ENCODE results near the gene PLAC8. TPM values are rescaled to one million over a fixed set of nuclear protein-coding genes. Genes with fewer than 3 reads are reported as not detected.

Gene PLAC8
- total RNA-seq, 4 donors from 2014 or later: 27.3 to 569 (median 401) TPM

GRCh38 chr4:83128240-83128929, 13.9 kb upstream of the PLAC8 start:
- Histone ChIP-seq H3K4me1 (peaks cover 0 to 37% (median 9%) of the 10 kb centered on the region in 4 donors), H3K36me3 (no peaks in the 10 kb centered on the region), H3K9me3 (no peaks in the 10 kb centered on the region), H3K27me3 (no peaks in the 10 kb centered on the region), H3K27ac (peak overlapping the region; percentile 77 to 81 (median 80)), H3K4me3 (no peak overlapping the region)
- TF ChIP-seq EP300 (IDR thresholded peaks at IDR 0.05; ENCODE audit: low read depth) (no peak), POLR2A (IDR thresholded peaks at IDR 0.05) (no peak), POLR2AphosphoS5 (IDR thresholded peaks at IDR 0.05) (peak in 1 of 3 donors; percentile 24)
- peak; percentile 32 for DNase-seq
- WGBS, 2 donors (ENCODE audit: low coverage in 1 of 2): 62 to 88% methylated on average over 2 to 5 of the region's 5 CpGs
- intact Hi-C loops (cut with DNase I; ENCODE audit: low total_unique reads) (no loop called here), in situ Hi-C loops (cut with MboI; ENCODE audit: low pct_ligation_motif_present in 1 of 4, low pct_unique_long_range_greater_than_20kb in 1 of 4, low sequenced_read_pairs in 3 of 4) (no loop called here)

GRCh38 chr4:83125738-83126141, 11.2 kb upstream of the PLAC8 start:
- intact Hi-C loops (cut with DNase I; ENCODE audit: low total_unique reads): no loop called here
- peak overlapping the region; percentile 55 to 83 (median 70) for H3K27ac ChIP-seq
- no peaks in the 10 kb centered on the region for H3K27me3 ChIP-seq
- in situ Hi-C loops (cut with MboI; ENCODE audit: low pct_ligation_motif_present in 1 of 4, low pct_unique_long_range_greater_than_20kb in 1 of 4, low sequenced_read_pairs in 3 of 4): no loop called here
- 50 to 67% methylated on average over 7 to 9 of the region's 9 CpGs for WGBS, 2 donors (ENCODE audit: low coverage in 1 of 2)
- H3K9me3 ChIP-seq: peaks cover 0 to 7% of the 10 kb centered on the region in 2 donors
- peak; percentile 85 for DNase-seq
- H3K4me3 ChIP-seq: peak overlapping the region in 1 of 4 donors; percentile 6
- H3K36me3 ChIP-seq: no peaks in the 10 kb centered on the region
- peaks cover 0 to 30% (median 9%) of the 10 kb centered on the region in 4 donors for H3K4me1 ChIP-seq
- TF ChIP-seq POLR2AphosphoS5 (IDR thresholded peaks at IDR 0.05): peak in 1 of 3 donors; percentile 29
- TF ChIP-seq POLR2A (IDR thresholded peaks at IDR 0.05): no peak

GRCh38 chr4:83124111-83124780, 9.7 kb upstream of the PLAC8 start:
- in situ Hi-C loops (cut with MboI; ENCODE audit: low pct_ligation_motif_present in 1 of 4, low pct_unique_long_range_greater_than_20kb in 1 of 4, low sequenced_read_pairs in 3 of 4): loop anchor here in 1 of 4 donors (25.0 kb wide), 1 partner anchor 513 kb away; no protein-coding TSS in a partner anchor
- Histone ChIP-seq H3K27me3 (no peaks in the 10 kb centered on the region), H3K27ac (peak overlapping the region in 1 of 4 donors; percentile 29), H3K9me3 (peaks cover 0 to 7% of the 10 kb centered on the region in 2 donors), H3K4me3 (no peak overlapping the region), H3K36me3 (no peaks in the 10 kb centered on the region), H3K4me1 (peaks cover 0 to 30% (median 5%) of the 10 kb centered on the region in 4 donors)
- intact Hi-C loops (cut with DNase I; ENCODE audit: low total_unique reads): no loop called here
- TF ChIP-seq, protein P1, sequence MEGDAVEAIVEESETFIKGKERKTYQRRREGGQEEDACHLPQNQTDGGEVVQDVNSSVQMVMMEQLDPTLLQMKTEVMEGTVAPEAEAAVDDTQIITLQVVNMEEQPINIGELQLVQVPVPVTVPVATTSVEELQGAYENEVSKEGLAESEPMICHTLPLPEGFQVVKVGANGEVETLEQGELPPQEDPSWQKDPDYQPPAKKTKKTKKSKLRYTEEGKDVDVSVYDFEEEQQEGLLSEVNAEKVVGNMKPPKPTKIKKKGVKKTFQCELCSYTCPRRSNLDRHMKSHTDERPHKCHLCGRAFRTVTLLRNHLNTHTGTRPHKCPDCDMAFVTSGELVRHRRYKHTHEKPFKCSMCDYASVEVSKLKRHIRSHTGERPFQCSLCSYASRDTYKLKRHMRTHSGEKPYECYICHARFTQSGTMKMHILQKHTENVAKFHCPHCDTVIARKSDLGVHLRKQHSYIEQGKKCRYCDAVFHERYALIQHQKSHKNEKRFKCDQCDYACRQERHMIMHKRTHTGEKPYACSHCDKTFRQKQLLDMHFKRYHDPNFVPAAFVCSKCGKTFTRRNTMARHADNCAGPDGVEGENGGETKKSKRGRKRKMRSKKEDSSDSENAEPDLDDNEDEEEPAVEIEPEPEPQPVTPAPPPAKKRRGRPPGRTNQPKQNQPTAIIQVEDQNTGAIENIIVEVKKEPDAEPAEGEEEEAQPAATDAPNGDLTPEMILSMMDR (IDR thresholded peaks at IDR 0.05): no peak
- TF ChIP-seq POLR2AphosphoS5 (IDR thresholded peaks at IDR 0.05) (no peak), POLR2A (IDR thresholded peaks at IDR 0.05) (no peak), EP300 (IDR thresholded peaks at IDR 0.05; ENCODE audit: low read depth) (no peak)
- DNase-seq: peak; percentile 32
- WGBS, 2 donors (ENCODE audit: low coverage in 1 of 2): 50 to 74% methylated on average over 5 to 10 of the region's 10 CpGs

GRCh38 chr4:83121246-83121645, 6.7 kb upstream of the PLAC8 start:
- in situ Hi-C loops (cut with MboI; ENCODE audit: low pct_ligation_motif_present in 1 of 4, low pct_unique_long_range_greater_than_20kb in 1 of 4, low sequenced_read_pairs in 3 of 4) (loop anchor here in 1 of 4 donors (25.0 kb wide), 1 partner anchor 516 kb away; no protein-coding TSS in a partner anchor), intact Hi-C loops (cut with DNase I; ENCODE audit: low total_unique reads) (no loop called here)
- peaks cover 0 to 7% of the 10 kb centered on the region in 2 donors for H3K9me3 ChIP-seq
- no peak overlapping the region for H3K4me3 ChIP-seq
- no peaks in the 10 kb centered on the region for H3K36me3 ChIP-seq
- no peak overlapping the region for H3K27ac ChIP-seq
- WGBS, 2 donors (ENCODE audit: low coverage in 1 of 2): 70 to 84% methylated on average over 2 to 5 of the region's 5 CpGs
- H3K4me1 ChIP-seq: peaks cover 0 to 12% (median 3%) of the 10 kb centered on the region in 4 donors
- H3K27me3 ChIP-seq: no peaks in the 10 kb centered on the region
- DNase-seq: no peak
- TF ChIP-seq POLR2A (IDR thresholded peaks at IDR 0.05) (no peak), POLR2AphosphoS5 (IDR thresholded peaks at IDR 0.05) (no peak), EP300 (IDR thresholded peaks at IDR 0.05; ENCODE audit: low read depth) (no peak)
- TF ChIP-seq, protein P1 (IDR thresholded peaks at IDR 0.05): no peak

- in situ Hi-C loops (cut with MboI; ENCODE audit: low pct_ligation_motif_present in 1 of 4, low pct_unique_long_range_greater_than_20kb in 1 of 4, low sequenced_read_pairs in 3 of 4): loop anchor here in 1 of 4 donors (25.0 kb wide), 1 partner anchor 518 kb away; no protein-coding TSS in a partner anchor
- no peak overlapping the region for H3K27ac ChIP-seq
- peaks cover 0 to 13% (median 10%) of the 10 kb centered on the region in 4 donors for H3K4me1 ChIP-seq
- H3K4me3 ChIP-seq: no peak overlapping the region
- no peak for DNase-seq
- intact Hi-C loops (cut with DNase I; ENCODE audit: low total_unique reads): no loop called here
- H3K9me3 ChIP-seq: peaks cover 0 to 7% of the 10 kb centered on the region in 2 donors
- no peak for TF ChIP-seq POLR2A (IDR thresholded peaks at IDR 0.05)
- no peak for TF ChIP-seq EP300 (IDR thresholded peaks at IDR 0.05; ENCODE audit: low read depth)
- no peak for TF ChIP-seq POLR2AphosphoS5 (IDR thresholded peaks at IDR 0.05)
- TF ChIP-seq, protein P1 (IDR thresholded peaks at IDR 0.05): no peak
- 66 to 90% methylated on average over 2 of the region's 2 CpGs for WGBS, 2 donors (ENCODE audit: low coverage in 1 of 2)
- no peaks in the 10 kb centered on the region for H3K36me3 ChIP-seq
- no peaks in the 10 kb centered on the region for H3K27me3 ChIP-seq
Measured at GRCh38 chr4:83118869-83119268, 4.3 kb upstream of the PLAC8 start.

Measured in transverse colon (tissue), 4 donors.